Superior temporal gyrus (tissue), 1 donor: ENCODE data around the gene FKBP5.
"Not testable (repeated sequence)": the region's sequence is repeated elsewhere in the genome, so short reads cannot be mapped to it uniquely, and the experiment has no call there.

Source experiments
- DNase-seq: peaks from one replicate; pipeline ENCODE4 v3.0.0-alpha.2; 2016; ENCODE audit errors: extremely low spot score

Gene FKBP5

GRCh38 chr6:35611240-35611639 is 77.5 kb downstream of the FKBP5 start:
- no peak for DNase-seq

GRCh38 chr6:35610830-35611229 is 77.9 kb downstream of the FKBP5 start:
- DNase-seq: no peak

DNA sequence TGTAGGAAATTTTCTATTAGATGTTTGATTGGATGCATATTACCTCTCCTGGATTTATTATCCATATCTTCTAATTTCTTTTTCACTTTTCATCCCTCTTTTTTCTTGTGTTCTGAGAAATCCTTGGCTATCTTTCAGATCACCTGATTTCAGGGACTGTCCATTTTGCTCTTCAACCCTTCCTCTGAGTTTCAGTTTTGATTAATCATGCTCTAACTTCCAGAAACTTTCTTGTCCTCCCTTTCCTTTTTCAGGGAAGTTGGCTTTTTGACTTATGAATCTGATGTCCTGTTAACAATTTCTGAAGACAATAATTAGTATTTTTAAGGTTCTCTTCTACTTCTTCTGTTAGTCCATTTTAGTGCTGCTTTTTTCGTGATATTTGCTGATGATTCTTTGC is 79.1 kb downstream of the FKBP5 start:
- DNase-seq: no peak

- no peak for DNase-seq
These were observed 81.0 kb downstream of the FKBP5 start for GRCh38 chr6:35607517-35608233.

GRCh38 chr6:35605600-35605999 is 83.1 kb downstream of the FKBP5 start:
- no peak for DNase-seq

DNA sequence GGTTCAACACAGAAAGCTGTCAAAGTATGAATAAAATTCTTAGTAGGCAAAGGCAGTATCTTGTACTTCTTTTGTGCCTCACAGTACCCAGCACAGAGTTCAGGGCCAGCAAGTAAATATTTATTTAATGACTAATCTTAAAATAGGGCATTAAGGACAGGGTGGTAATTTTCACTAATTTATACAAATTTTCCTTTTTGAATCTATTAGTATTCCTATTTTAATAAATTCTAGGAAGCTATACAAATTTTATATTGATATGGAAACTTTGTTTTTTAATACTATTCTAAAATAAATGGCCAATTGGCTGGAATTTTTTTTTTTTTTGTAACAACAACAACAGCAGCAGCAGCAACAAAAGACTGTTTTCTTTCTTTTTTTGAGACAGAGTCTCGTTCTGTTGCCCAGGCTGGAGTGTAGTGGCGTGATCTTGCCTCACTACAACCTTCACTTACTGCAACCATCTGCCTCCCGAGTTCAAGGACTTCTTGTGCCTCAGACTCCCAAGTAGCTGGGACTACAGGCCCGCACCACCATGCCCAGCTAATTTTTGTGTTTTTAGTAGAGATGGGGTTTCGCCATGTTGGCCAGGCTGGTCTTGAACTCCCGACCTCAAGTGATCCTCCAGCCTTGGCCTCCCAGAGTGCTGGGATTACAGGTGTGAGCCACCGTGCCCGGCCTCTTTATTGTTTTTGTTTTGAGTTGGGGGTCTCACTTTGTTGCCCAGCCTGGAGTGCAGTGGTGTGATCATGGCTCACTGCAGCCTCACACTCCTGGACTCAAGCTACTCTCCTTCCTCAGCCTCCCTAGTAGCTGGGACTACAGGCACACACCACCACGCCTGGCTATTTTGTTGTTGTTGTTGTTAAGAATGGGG is 85.2 kb downstream of the FKBP5 start:
- DNase-seq: peak; percentile 17

DNA sequence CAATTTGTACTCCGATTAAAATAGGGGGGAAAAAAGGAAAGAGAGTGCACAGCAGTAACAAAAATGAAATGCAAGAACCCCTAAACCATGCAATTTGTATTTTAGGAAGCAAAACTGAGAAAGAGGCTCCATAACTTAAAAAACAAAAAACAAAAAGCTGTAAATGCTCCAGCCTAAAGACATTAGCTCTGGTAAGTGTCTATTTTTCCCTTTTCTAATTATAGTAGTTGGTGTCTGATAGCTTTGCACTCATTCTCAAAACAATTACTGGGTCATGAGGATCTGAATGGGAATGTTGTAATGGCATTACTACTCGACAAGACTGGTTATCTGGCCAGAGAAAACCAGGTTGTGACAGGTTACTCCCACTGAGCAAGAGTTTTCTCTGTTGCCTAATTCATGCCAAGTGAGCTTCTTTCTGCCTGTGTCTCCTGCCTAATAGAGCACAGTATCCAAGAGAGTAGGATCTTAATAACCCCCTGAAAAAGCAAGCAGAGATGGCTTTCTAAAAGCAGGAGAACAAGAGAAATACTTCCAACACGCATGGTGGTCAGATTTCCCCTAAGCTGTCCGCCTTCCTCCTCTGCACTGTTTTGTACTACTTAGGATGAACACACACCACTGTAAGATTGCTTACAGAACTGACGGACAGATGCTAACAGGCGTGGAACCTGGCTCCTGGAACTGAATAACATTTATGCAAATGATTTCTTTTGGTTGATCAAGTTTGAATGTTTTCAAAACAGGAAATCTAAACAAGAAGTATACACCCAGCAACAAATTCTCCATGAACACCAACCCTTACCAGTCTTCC is 86.4 kb downstream of the FKBP5 start:
- DNase-seq: peak; percentile 86

DNA sequence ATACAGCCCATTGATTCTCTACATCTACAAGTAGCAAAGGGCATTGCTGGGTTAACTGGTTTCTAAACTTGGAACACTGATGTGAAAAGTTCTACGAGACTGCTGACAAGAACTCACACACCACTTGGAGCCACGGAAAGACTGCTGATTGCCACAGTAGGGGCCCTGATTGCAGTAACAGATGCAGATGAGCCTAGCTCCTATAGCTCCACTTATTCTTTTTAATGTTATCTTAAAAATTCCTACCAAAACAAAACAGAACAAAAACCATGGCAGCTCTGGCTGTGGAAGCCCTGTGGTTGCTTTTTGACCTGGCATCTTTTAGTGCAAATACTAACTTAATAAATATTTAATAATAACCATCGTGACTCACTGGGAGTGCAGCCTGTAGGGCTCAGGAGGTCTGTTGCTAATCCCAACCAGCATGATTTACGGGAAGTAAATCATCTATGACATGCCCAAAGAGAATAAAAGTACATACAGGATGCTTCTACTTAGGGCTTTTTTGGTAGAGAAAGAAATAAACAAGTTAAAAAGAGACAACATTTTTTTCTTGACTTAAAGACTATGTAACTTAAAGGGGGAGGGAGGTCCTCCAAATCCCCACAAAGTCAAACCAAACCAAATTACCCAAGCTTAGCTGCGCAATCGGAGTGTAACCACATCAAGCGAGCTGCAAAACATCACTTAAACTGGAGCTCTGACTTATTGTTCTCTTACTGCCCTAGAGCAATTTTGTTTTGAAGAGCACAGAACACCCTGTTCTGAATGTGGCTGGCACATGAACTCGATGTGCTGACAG is 87.2 kb downstream of the FKBP5 start:
- DNase-seq: no peak

- DNase-seq: peak; percentile 65
These were observed 88.0 kb downstream of the FKBP5 start for GRCh38 chr6:35600659-35601125.

DNA sequence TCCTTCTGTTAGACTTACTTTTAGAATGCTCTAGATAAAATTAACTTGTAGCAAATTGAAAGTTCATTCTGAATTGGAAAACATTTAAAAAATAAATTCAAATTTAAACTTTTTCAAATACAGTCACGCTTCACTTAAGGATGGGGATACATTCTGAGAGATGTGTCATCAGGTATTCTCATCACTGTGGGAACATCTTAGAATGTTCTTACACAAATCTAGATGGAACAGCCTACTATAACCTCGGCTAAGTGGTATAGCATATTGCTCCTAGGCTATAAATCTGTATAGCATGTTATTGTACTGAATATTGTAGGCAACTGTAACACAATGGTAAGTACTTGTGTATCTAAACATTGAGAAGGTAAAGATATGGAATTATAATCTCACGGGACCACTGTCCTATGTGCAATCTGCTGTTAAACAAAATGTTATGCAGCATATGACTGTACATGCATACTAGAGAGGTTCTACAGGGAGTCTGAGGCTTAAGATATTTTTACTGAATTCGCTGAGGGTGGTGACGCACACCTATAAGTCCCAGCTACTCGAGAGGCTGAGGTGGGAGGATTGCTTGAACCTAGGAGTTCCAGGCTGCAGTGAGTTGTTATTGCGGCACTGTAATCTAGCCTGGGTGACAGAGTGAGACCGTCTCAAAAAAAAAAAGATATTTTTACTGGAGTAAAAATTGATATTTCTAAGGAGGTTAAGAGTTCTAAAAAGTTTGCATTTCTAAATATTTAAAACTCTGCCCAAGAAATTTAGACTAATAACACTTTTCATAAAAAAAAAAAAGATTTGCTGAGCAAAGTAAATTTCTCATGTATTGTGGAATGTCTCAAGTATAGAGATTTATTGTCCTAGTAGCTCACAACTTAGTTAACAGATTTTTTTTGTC is 88.7 kb downstream of the FKBP5 start:
- peak; percentile 13 for DNase-seq

DNA sequence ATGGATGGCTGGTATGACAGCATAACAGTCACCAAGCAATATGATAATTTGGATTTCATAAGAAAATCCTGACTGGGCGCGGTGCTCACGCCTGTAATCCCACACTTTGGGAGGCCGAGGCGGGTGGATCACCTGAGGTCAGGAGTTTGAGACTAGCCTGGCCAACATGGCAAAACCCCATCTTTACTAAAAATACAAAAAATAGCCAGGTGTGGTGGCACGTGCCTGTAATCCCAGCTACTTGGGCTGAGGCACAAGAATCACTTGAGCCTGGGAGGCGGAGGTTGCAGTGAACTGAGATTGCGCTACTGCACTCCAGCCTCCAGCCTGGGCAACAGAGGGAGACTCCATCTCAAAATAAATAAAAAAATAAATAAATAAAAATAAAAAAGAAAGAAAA is 90.1 kb downstream of the FKBP5 start:
- not testable (repeated sequence) for DNase-seq

DNA sequence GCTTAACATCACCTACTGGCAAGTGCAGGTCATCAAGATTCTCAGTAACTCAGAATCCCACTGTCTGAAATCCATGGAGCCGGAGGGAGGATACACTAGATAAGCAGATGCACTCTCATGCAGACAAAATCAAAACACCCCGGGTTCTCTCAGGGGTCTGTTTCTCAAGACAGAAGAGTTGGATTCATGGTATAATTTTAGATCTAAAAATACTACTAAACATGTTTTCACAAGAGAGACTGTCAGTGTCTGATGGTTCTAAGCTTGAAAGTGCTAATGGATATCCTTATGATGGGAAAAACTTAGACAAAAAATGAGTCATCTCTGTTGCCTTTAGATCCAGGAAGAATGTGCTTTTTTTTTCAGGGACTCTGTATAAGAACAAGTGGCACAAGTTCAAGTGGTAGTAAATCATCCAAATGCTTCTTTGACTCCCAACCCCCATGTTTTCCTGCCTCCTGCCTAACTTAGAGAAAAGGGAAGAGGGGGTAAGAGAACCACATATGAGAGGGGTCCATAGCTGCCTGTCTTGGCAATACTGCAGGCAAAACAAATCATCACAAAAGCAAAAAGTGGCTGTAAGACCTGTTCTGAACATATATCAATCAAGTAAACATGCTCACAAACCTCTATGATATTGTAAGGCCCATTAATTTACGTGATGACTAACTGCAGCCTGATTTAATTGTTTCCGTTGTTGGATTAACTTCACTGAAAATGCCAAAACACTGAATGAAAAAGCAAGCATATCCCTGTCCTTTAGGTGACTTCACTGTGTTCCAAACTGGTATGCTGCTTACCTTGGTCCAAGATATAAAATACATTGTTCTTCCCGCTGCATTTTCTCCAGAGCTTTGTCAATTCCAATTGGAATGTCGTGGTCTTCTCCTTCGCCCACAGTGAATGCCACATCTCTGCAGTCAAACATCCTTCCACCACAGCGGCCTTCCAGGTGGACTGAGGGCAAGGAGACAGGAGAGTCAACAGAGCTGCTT is 92.0 kb downstream of the FKBP5 start:
- peak; percentile 35 for DNase-seq

DNA sequence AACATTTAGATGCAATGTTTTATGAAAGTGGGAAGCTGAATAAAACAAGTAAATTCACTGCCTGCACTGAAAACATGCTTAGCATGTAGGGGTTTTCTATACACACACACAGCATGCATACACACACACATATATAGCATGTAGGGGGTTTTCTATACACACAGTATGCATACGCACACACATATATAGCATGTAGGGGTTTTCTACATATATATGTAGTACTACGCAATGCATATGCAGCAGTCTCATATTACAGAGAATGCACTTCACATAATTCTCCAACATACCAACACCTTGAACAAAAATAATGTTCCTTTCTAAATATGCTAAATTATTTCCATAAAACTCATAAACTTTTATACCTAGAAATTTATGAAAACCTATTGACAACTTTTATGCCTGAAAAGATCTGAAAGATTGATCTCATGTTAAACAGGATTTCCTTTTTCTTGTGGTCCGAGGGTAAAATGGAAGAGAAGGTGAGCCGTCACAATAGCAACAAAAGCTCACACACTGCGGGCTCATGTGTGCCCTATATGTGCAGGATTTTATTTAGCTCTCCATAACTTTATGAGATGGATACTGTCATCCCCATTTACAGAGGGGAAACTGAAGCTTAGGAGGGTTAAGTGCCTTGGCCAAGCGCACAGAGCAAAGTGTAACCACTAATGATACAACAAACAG is 94.1 kb downstream of the FKBP5 start:
- DNase-seq: no peak

GRCh38 chr6:35592178-35592577 is 96.5 kb downstream of the FKBP5 start:
- no peak for DNase-seq

DNA sequence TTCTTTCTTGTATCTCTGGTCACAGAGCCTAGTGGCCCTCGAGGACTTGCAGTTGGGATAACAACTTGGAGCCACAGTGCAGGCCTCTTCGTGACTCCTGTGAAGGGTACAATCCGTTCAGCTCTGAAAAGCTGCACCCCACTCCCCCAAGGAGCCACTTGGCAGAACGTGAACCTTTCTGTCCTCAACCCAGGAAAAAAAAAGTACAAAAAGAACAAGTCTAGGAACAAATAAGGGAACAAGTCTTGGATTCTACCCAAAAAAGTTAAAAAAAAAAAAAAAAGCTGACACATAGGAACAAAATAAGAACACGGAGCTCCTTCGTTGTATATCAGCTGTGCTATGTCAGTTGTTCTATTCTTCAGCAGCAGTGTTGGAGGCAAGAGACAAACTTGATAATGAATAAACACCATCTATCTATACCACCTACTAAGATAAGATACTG is 98.1 kb downstream of the FKBP5 start:
- peak; percentile 80 for DNase-seq

DNA sequence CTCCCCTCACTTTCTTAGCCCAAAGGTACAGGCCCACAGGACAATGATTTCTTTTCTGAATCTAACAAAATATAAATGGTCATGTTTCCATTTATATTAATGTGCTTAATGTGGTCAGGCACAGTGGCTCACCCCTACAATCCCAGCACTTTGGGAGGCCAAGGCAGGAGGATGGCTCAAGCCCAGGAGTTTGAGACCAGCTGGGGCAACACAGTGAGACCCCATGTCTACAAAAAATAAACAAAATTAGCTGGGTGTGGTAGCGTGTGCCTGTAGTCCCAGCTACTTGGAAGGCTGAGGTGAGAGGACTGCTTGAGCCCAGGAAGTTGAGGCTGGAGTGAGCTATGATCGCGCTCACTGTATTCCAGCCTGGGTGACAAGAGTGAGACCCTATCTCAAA is 98.8 kb downstream of the FKBP5 start:
- no peak for DNase-seq

GRCh38 chr6:35589201-35589739 is 99.4 kb downstream of the FKBP5 start:
- no peak for DNase-seq

- DNase-seq: no peak
These were observed 101.5 kb downstream of the FKBP5 start for GRCh38 chr6:35587167-35587566.
